ENCODE results near the gene ADPRHL1.
A peak's percentile ranks its signal among the peaks of the same experiment; 100 is the strongest.

Gene ADPRHL1

DNA sequence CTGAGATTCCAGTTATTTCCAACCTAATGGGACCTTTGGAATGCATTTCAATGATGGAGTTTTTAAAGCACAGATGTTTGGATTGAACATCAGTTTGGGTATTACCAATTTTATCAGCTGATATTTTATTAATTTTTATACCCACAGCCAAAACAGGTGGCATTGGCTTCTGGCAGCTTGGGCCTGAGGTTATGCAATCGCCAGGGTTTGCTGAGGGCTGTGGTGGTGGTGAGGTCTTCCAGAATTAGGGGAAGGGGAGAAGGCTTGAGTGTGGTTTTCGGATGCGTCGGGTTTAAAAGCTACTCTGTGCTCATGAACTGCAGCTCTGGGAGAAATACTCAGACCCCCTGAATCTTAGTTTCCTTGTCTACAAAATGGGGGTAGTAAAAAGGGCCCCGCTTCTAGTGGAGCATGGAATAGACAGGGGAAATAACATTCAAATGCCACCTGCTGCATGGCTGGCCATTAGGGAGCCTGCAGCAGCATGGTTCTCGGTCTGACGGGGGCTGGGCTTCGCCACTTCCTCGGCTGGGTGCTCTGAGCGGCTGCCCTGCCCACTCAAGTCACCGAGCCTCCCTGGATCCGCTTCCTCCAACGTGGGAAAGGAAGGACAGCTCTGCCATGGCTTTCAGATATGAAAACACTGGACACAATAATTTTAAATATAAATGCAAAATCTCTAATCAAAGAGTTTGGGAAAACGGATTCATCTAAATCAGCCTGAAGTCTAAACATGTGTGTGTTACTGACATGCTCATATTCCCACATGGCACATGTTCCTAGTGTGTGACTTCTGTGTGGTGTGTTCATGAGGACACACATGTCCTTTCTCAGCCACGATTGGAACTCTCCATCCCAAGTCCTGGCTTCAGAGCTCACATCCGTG is 35.2 kb downstream of the ADPRHL1 start:
- no peak for DNase-seq

DNA sequence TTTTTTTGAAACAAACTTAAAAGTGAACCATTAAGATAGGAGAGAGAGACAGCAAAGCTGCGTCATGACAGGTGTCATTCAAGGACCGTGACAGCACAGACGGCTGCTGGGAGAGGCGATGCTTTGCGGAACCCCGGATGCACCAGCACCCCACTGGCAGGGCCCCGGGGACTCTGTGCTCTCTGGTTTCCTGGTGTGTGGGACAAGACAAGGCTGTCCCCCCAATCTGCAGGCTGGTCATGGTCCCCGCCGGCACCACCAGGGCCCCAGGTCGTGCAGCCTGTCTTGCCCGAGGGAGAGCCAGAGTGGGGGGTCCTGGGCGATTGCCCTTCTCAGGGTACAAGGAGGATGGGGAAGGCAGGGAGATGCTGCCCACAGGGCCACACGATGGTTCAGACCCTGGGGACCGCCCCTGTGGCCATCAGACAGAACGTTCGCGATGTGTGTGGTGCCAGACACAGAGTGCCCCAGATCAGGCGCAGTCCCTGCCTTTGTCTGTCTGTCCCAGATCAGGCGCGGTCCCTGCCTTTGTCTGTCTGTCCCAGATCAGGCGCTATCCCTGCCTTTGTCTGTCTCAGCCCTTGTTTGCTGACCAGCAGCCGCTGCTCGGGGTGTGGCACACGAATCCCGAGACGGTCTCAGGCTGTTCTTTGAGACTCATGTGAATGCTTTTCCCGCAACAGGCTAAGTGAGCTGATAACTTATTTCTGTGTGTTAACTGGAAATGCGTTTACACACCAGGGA is 36.1 kb downstream of the ADPRHL1 start:
- no peak for DNase-seq

DNA sequence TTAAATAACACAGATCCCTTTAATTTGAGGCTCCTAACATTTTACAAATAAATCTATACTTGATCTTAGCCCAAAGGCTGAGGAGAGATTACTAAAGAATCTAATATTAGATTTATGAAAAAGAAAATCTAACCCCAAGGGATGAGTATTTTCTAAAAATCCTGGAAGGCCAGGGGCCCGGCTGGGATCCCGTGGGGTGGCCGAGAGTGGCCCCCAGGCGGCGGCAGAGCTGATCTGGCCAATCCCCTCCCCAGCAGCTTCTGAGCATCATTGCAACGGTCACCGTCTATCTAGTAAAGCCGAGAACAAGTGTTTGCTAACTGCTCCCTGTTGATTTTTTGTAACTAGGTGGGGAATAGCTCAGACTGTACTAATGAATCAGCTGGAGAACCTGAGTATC is 37.5 kb downstream of the ADPRHL1 start:
- no peak for DNase-seq

DNA sequence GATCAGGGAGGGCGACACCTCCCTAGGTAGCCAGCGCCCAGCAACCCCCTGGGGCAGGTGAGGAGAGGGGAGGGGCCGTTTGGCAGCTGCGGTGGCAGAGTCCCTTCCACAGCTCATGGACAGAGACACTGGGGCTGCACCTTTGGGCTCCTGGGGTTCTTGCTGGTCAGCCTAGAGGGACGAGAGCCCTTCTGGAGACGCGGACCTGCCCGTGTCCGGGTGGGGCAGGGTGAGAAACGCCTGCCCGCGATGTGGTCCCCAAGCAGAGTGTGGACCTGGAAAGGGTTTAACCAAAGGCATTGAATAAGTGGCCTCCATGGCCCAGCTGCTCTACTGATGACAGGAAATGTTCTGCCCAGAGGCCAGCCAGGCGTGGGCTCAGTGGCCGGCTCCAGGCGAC is 38.3 kb downstream of the ADPRHL1 start:
- no peak for DNase-seq

DNA sequence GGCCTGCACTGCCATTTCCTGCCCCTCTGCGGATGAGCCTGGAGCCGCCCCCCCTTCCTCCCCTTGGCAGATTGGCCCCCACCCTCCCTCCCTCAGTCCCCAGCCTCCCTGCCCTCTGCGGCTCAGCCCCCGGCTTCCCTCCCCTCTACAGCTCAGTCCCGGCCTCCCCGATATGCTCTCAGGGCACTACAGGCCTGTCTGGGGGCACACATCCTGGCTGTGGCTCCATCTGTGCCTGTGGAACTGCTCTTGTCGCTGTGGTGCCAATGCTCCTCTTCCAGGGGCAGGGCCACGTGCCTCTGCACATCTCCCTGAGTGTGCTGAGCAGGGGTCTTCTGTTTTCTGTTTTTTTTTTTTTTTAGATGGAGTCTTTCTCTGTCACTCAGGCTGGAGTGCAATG is 39.0 kb downstream of the ADPRHL1 start:
- DNase-seq, result no peak

DNA sequence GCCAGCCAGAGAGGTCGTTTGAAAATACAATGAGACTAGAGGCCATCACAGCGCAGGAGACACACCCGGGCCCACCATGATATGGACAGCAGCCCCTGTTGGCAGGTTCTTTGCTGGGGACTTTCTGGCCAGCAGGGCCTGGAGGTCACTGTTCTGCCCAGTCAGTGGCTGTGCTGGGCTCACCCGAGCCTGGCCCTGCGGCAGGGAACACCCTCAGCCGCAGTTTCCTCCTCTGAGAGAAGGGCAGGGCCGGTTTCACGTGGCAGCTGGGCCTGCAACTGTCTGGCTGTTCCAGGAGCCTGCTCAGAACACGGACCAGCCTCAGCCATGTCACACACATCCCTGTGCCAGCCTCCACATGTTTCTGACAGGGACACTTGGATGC is 39.4 kb downstream of the ADPRHL1 start:
- DNase-seq, result no peak

DNA sequence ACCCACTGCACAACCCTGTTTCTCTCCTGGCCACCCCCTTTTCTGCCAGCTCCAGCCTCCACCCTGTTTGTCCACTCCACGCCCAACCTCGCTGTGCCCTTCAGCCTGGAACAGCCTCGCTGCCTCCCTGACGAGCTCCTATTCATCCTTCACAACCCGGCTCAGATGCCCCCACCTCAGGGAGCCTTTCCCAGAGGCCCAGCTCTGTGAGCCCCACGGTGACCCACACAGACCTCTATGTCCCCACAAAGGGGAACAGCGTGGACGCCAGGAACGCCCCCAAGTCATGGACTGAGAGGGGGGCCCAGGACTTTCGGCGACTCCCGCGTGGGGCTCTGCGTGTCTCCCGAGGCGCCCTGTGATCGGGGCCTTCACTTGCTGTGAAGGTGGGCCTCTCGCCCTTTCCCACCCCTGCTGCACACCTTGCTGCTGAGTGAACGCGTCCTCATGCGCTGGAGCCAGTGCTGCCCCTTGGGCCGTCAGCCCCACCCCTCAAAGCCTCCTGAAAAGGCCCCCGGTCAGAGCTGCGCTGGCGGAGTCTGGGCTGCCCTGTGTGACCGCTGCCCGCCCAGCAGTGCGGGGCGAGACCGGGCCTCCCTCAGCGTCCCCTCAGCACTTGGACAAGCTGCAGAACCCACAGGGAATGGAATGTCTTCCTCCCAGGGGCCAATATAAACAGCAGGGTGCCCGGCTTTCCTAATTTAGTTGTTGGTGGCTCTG is 40.0 kb downstream of the ADPRHL1 start:
- no peak for DNase-seq

DNA sequence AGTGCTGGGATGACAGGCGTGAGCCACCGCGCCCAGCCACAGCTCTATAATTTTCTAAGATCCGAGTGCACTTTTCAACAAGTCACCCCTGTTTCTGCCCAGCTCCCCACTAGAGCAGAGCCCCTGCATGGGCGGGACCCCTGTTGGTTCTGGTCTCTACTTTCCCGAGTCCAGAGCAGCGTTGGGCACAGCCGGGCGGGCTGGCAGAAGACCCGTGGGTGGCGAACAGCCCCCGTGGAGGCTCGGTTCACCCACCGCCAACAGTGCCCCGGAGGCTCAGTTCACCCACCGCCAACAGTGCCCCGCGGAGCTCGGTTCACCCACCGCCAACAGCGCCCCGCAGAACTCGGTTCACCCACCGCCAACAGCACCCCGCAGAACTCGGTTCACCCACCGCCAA is 40.8 kb downstream of the ADPRHL1 start:
- no peak for DNase-seq

DNA sequence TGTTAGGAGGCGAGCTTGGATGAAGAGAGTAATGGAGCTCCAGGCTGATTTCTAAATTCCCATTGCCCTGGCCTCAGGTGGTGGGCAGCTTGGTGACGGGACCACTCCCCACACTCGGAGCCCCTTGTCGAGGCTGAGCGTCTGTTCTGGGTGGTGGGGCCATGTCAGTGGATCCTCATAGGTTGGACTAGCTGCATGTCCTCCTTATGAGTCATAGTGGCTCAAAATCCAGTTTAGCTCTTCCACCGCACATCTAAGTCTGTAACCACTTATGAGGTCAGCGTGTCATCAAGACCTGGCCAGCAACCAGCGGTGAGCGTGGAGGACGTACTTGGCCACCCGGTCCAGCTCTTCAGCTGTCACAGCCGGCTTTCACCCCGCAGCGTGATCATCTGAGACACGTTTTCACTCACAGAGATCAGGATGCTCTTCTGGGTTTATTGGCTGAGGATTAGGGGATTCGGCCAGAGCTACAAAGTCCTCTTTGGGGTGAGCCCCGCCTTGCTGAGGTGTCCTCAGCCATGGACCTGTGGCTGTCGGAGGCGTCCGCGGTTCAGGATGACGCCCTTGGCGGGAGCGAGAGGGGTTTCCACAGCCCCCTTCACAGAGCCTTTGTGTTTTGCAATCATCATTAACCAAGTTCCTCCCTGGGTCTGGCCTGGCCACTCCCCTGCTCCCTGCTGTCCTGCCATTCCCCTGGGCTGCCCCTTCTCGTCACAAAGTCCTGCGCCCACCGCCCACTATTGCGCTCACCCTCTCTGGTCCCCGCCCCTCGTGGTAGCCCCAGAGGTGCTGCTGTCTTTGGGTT is 41.9 kb downstream of the ADPRHL1 start:
- no peak for DNase-seq

DNA sequence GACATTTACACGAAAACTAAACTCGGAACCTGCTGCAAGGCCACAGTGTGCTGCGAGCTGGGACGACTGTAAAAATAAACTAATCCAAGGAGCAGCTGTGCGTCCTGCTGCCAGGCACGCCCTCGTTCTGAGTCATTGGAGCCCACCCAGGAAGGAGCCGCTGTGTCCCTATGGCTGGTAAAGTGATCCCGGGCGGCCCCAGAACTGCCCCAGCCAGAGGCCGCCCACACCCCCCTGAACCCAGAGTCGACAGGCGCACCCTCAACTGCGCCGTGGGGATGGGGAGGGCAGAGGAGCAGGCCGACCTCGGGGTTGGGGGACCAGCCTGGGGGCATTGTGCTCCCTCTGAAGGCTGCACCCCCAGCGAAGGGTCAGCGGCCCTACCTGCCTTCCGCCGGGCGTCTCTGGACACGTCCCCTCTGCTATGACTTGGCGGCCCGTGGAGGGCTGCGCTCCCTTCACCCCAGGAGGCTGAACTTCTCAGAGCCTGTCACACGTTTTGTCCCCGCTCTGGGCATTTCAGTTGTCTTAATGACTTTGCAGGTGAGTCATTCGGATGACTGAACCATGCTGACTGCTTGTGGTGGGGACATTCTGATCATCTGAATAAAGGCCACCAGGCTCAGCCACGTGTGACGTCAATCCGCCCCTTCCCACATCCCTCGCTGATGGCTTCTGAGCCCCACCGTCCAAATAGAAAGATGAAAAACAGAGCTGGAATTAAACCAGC is 42.7 kb downstream of the ADPRHL1 start:
- DNase-seq, result peak in 5 of 58 donors; percentile 19 to 39 (median 29)

DNA sequence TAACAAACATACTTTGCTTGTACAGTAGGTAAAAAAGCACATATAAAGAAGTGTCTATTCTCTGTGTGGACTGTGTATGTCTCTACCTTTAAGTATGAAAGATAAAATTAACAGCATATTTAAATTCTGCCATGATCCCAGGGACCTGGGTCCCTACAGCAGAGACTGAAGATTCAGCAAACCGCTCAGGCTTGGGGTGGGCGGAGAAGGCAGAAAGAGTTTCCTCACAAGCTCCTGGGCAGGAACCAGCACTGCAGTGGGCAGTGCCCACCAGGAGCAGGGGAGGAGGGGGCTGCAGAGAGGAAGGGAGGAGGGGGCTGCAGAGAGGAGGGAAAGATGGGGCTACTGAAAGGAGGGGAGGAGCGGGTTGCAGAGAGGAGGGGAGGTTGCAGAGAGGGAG is 44.7 kb downstream of the ADPRHL1 start:
- DNase-seq, result no peak

DNA sequence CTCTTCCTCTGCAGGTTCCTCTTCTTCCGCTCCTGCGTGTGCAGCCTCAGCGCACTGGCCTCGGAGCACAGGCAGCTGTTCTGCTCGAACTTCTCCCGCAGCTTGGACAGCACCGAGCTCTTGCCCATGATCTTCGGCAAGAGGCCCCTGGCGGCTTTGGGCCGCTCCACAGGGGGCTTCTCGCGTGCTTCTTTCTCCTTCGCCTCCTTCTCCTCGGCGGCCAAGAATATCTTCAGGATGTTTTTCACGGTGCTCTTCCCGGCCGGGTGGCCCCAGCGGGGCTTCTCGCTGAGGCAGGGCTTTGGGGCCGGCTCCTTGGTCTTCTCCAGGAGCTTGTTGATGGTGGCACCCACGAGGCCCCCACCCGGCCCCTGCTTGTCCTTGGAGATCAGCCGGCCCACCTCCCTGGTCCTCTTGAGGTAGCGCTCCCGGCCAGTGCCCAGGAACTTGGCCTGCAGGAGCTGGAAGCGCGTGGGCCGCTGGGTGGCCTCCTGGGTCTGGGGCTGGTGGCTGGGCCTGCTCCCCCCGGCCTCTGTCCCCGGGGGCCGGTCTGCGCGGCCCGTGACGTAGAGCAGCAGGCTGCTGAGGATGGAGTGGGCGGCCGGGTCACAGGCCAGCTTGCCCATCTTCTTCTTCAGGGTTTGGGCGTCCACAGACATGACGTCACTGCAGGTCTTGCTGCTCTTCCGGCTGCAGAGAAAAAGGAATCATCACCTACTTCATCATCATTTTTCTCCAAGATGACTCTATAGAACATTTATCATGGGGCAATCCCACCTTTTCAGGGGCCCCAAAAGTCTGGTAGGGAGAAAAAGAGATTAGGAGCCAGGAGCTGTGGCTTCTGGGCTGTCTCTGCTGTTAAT is 45.5 kb downstream of the ADPRHL1 start:
- no peak for DNase-seq

DNA sequence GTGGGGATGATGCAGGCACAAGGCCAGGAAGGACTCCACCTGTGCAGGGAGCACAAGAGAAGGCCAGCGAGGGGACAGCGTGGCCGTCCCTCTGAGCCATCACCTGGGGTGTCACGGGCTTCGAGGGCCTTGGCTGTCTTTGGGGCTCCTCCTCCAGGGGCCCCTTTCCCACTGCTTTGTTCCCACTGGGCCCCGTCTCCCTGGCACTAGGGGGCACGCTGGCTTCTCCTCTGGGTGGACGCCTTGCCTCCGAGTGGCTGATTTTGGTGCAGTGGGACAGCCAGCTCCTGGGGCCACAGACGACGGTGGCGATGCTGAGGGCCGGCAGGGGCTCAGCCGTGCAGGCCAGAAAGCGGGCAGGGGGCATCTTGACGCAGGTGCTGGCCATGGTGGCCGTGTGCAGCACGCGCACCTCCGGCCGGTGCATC is 46.2 kb downstream of the ADPRHL1 start:
- no peak for DNase-seq

DNA sequence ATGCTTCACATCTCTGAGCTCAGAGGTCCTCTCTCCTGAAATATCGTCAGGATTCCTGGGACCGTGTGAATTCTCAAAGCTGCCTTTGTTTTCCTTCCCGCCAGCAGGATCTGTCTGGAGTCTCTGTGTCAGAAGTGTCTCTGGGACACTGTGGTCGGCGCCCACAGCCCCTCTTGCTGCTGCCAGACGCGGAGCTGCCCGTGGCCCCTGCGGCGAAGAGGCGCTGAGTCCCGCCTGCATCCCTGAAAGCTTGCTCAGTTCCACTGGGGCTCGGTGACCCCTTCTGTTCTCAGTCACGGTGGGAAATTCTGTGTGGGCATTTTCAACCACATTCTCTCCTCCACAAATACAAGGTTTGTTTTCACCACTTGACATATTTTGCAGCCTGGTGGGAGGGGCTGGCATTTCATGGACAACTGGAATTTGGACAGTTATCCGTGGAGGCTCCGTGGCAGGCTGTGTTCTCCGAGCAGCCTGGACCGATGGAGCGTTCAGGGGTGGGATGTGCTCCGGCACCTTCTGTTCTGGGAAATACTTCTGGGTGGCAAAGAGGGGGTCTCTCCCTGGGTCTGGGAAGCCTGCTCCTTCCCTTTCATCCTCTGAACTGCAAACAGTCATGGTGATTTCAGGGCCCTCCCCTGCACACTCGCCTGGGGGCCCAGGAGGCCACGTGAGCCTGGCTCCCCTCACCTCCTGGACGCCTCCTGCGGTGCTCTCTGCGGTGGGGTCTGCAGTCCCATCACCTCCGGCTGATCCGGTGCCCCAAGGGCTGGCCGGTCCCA is 46.8 kb downstream of the ADPRHL1 start:
- no peak for DNase-seq

DNA sequence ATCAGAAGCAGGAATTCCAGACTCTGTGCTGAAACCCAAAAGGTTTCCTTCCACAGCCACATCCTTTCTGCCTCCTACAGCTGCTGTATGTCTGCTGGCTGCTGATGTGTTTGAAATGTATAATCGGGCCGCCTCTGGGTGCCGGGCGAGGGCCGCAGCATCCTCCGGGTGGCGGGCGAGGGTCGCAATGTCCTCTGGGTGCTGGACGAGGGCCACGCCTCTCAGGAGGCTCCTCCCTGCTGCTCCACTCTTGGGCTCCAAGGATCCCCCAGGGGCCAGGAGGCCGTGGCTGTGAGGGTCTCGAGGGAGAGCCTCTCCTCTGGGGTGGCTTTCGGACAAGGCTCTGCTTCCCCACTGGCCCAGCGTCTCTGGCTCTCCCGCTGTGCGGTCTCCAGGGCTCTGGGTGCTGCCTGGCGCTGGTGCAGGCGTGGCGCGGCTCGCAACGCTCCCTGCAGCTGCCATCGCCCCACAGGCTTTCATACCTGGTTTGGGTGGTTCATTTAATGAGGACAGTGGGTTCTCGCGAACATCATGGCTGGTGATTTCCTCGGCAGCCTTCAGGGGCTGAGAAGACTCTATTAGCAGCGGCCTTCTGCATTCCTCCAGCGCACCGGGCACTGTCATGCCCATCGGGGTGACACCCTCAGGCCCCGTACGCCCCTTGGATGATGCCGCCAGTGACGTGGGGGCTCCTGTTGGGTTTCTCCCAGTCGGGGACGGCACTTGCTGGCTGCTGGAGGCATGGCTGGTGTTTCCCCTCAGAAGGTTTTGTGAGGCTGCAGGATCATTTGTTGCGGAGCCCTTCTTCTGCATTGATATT is 47.6 kb downstream of the ADPRHL1 start:
- DNase-seq, result no peak

DNA sequence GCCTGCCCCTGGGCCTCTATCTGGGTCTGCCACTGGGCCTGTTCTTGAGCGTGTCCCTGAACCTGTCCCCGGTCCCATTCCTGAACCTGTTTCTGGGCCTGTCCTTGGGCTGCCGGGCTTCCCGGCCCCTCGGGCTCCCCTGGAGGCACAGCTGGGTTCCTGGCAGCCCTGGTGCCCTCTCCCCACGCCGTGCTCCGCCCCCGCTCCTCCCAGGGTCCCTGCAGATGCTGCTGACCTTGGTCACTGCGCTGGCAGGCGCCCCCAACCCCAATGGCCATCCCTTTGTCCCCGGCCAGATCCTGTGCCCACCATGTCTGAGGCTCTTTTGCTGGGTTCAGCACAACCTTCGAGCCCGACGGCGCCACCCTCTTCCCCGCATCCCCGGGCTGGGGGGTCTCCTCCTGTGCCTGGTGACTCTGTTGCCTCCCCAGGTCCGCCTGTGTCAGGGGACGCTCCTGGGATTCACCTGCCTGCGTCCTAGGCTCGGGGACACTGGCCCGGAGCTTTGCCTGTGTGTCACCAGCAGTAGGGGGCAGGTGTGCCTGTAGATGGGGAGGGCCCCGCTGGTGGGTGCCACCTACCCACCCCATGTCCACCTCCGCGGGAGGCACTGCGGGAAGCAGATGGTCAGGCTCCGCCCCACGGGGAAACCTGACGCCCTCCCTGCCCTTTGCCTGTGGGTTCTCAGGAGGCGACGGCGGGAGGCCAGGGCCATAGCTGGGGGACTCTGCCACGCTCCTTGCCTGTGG is 48.4 kb downstream of the ADPRHL1 start:
- DNase-seq, result no peak

DNA sequence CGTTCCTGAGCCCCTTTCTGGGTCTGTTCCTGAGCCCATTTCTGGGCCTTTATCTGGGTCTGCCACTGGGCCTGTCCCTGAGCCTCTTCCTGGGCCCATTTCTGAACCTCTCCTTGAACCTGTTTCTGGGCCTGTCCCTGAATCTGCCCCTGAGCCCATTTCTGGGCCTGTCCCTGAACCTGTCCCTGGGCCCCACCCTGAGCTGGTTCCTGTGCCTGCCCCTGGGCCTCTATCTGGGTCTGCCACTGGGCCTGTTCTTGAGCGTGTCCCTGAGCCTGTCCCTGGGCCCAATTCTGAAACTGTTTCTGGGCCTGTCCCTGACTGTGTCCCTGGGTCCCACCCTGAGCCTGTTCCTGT is 48.9 kb downstream of the ADPRHL1 start:
- DNase-seq, result no peak

Measured in anterior cingulate cortex (tissue), 58 donors.